ENCODE data around the gene COX6A2.

The COX6A2 gene

DNA sequence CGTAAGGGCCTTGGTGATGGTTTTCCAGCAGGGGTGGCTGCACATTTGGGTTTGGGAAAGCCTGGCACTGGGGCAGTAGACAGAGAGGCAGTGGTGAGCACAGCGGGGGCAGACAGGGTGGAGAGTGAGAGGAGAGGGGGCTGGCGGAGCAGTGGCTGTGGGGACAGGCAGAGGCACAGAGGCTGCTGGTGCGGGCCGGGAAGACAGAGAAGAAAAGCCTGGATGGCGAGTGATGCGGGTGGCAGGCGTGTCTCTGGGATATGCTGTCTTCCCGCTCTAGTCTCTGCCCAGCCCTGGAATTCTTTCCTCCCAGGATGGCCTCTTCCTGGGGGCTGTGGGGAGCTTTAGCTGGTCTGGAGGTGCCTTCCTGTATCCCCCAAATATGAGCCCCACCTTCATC is 18.1 kb downstream of the COX6A2 start:
- no peaks in the 10 kb centered on the region for H3K27me3 ChIP-seq (replicated peaks; ENCODE audit: control insufficient read depth, insufficient read depth, low read length, poor library complexity, severe bottlenecking)
- H3K9me3 ChIP-seq (ENCODE audit: control insufficient read depth, low read length) = no peaks in the 10 kb centered on the region
- no peak overlapping the region for H3K27ac ChIP-seq (ENCODE audit: insufficient read depth, low read length, poor library complexity, severe bottlenecking)
- no peak for DNase-seq
- H3K4me1 ChIP-seq (ENCODE audit: control insufficient read depth, insufficient read depth, low read length, poor library complexity, severe bottlenecking) = no peaks in the 10 kb centered on the region
- H3K4me3 ChIP-seq (ENCODE audit: insufficient read depth, low read depth, low read length, poor library complexity, severe bottlenecking) = no peak overlapping the region
- no peaks in the 10 kb centered on the region for H3K36me3 ChIP-seq (ENCODE audit: control insufficient read depth, insufficient read depth, low read length)

DNA sequence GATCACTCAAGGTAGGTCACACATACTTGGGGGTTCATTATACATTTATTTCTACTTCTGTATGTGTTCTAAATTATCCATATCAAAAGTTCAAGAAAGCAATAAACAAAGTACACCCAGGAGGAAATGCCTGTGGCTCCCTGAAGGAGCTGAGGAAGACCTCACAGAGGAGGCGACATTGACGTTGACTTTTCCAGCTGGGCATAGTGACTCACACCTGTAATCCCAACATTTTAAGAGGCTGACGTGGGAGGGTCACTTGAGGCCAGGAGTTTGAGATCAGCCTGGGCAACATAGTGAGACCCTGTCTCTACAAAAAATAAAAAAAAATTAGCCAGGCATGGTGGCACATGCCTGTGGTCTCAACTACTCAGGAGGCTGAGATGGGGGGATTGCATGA is 18.7 kb downstream of the COX6A2 start:
- Histone ChIP-seq H3K27me3 (replicated peaks; ENCODE audit: control insufficient read depth, insufficient read depth, low read length, poor library complexity, severe bottlenecking) (no peaks in the 10 kb centered on the region), H3K27ac (ENCODE audit: insufficient read depth, low read length, poor library complexity, severe bottlenecking) (no peak overlapping the region), H3K4me3 (ENCODE audit: insufficient read depth, low read depth, low read length, poor library complexity, severe bottlenecking) (no peak overlapping the region), H3K9me3 (ENCODE audit: control insufficient read depth, low read length) (no peaks in the 10 kb centered on the region), H3K4me1 (ENCODE audit: control insufficient read depth, insufficient read depth, low read length, poor library complexity, severe bottlenecking) (no peaks in the 10 kb centered on the region), H3K36me3 (ENCODE audit: control insufficient read depth, insufficient read depth, low read length) (no peaks in the 10 kb centered on the region)
- no peak for DNase-seq

DNA sequence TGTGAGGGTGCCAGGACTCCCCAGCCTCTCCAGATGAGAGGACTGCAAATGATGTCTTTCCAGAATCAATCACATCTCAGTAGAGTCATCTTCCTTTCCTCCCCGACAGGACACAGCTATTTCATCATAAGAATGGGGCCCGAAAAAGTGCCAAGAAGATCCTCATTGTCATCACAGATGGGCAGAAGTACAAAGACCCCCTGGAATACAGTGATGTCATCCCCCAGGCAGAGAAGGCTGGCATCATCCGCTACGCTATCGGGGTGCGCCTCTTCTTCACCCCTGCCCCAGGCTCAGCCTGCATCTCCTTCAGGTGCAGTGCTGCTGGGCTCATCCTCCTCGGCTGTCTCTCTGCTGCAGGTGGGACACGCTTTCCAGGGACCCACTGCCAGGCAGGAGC is 20.8 kb downstream of the COX6A2 start:
- H3K36me3 ChIP-seq (ENCODE audit: control insufficient read depth, insufficient read depth, low read length) = no peaks in the 10 kb centered on the region
- no peaks in the 10 kb centered on the region for H3K9me3 ChIP-seq (ENCODE audit: control insufficient read depth, low read length)
- no peaks in the 10 kb centered on the region for H3K4me1 ChIP-seq (ENCODE audit: control insufficient read depth, insufficient read depth, low read length, poor library complexity, severe bottlenecking)
- no peaks in the 10 kb centered on the region for H3K27me3 ChIP-seq (replicated peaks; ENCODE audit: control insufficient read depth, insufficient read depth, low read length, poor library complexity, severe bottlenecking)
- no peak overlapping the region for H3K4me3 ChIP-seq (ENCODE audit: insufficient read depth, low read depth, low read length, poor library complexity, severe bottlenecking)
- H3K27ac ChIP-seq (ENCODE audit: insufficient read depth, low read length, poor library complexity, severe bottlenecking) = no peak overlapping the region
- DNase-seq = no peak

- no peak for DNase-seq
- no peaks in the 10 kb centered on the region for H3K36me3 ChIP-seq (ENCODE audit: control insufficient read depth, insufficient read depth, low read length)
- H3K9me3 ChIP-seq (ENCODE audit: control insufficient read depth, low read length) = no peaks in the 10 kb centered on the region
- no peak overlapping the region for H3K27ac ChIP-seq (ENCODE audit: insufficient read depth, low read length, poor library complexity, severe bottlenecking)
- H3K27me3 ChIP-seq (replicated peaks; ENCODE audit: control insufficient read depth, insufficient read depth, low read length, poor library complexity, severe bottlenecking) = no peaks in the 10 kb centered on the region
- H3K4me3 ChIP-seq (ENCODE audit: insufficient read depth, low read depth, low read length, poor library complexity, severe bottlenecking) = no peak overlapping the region
- H3K4me1 ChIP-seq (ENCODE audit: control insufficient read depth, insufficient read depth, low read length, poor library complexity, severe bottlenecking) = no peaks in the 10 kb centered on the region
These were observed 23.7 kb downstream of the COX6A2 start for GRCh38 chr16:31404353-31405064.

GRCh38 chr16:31403590-31404352 is 24.4 kb downstream of the COX6A2 start:
- H3K4me3 ChIP-seq (ENCODE audit: insufficient read depth, low read depth, low read length, poor library complexity, severe bottlenecking) = no peak overlapping the region
- no peaks in the 10 kb centered on the region for H3K27me3 ChIP-seq (replicated peaks; ENCODE audit: control insufficient read depth, insufficient read depth, low read length, poor library complexity, severe bottlenecking)
- H3K27ac ChIP-seq (ENCODE audit: insufficient read depth, low read length, poor library complexity, severe bottlenecking) = no peak overlapping the region
- no peak for DNase-seq
- no peaks in the 10 kb centered on the region for H3K36me3 ChIP-seq (ENCODE audit: control insufficient read depth, insufficient read depth, low read length)
- no peaks in the 10 kb centered on the region for H3K9me3 ChIP-seq (ENCODE audit: control insufficient read depth, low read length)
- H3K4me1 ChIP-seq (ENCODE audit: control insufficient read depth, insufficient read depth, low read length, poor library complexity, severe bottlenecking) = no peaks in the 10 kb centered on the region

- H3K9me3 ChIP-seq (ENCODE audit: control insufficient read depth, low read length) = no peaks in the 10 kb centered on the region
- no peaks in the 10 kb centered on the region for H3K4me1 ChIP-seq (ENCODE audit: control insufficient read depth, insufficient read depth, low read length, poor library complexity, severe bottlenecking)
- no peak overlapping the region for H3K27ac ChIP-seq (ENCODE audit: insufficient read depth, low read length, poor library complexity, severe bottlenecking)
- no peaks in the 10 kb centered on the region for H3K27me3 ChIP-seq (replicated peaks; ENCODE audit: control insufficient read depth, insufficient read depth, low read length, poor library complexity, severe bottlenecking)
- no peaks in the 10 kb centered on the region for H3K36me3 ChIP-seq (ENCODE audit: control insufficient read depth, insufficient read depth, low read length)
- no peak overlapping the region for H3K4me3 ChIP-seq (ENCODE audit: insufficient read depth, low read depth, low read length, poor library complexity, severe bottlenecking)
- no peak for DNase-seq
These were observed 25.5 kb downstream of the COX6A2 start for GRCh38 chr16:31402687-31403086.

DNA sequence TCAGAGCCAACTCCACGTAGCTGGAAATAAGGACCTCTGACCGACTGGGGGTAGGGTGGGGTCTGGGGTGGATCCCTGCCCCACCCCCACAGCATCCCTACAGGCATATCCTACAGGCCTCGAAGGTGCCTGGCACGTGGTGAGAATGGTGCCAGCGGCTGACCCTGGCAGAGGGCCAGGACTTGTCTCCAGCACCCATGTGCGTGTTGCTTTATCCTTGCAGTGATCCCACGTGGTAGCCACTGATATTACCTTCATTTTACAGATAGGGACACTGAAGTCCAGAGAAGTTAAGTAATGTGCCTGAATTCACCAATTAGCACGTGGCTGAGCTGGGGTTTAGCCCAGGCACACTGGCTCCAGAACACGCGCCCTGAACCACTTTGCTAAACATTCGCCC is 26.7 kb downstream of the COX6A2 start:
- DNase-seq = no peak
- no peaks in the 10 kb centered on the region for H3K4me1 ChIP-seq (ENCODE audit: control insufficient read depth, insufficient read depth, low read length, poor library complexity, severe bottlenecking)
- no peaks in the 10 kb centered on the region for H3K36me3 ChIP-seq (ENCODE audit: control insufficient read depth, insufficient read depth, low read length)
- H3K27me3 ChIP-seq (replicated peaks; ENCODE audit: control insufficient read depth, insufficient read depth, low read length, poor library complexity, severe bottlenecking) = no peaks in the 10 kb centered on the region
- H3K27ac ChIP-seq (ENCODE audit: insufficient read depth, low read length, poor library complexity, severe bottlenecking) = no peak overlapping the region
- H3K9me3 ChIP-seq (ENCODE audit: control insufficient read depth, low read length) = no peaks in the 10 kb centered on the region
- no peak overlapping the region for H3K4me3 ChIP-seq (ENCODE audit: insufficient read depth, low read depth, low read length, poor library complexity, severe bottlenecking)

DNA sequence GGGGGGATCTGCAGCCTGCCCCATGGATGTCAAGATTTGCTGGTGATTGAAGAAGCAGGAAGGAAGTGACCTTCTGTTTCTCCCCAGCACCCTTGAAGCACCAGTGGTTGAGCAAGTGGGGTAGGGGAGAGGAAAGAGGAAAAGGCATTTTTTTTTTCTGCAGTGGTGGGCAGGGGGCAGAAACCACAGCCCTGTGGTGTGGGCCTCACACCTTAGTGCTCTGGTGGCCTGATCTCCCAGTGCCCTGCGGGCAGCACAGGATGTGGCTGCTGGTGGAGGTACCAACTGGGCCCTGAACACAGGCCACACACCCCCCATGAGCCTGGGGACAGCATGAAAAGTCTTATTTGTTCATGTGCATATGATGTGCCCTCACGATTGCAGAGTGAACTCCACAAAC is 28.0 kb downstream of the COX6A2 start:
- Histone ChIP-seq H3K27me3 (replicated peaks; ENCODE audit: control insufficient read depth, insufficient read depth, low read length, poor library complexity, severe bottlenecking) (no peaks in the 10 kb centered on the region), H3K9me3 (ENCODE audit: control insufficient read depth, low read length) (no peaks in the 10 kb centered on the region), H3K36me3 (ENCODE audit: control insufficient read depth, insufficient read depth, low read length) (no peaks in the 10 kb centered on the region), H3K4me3 (ENCODE audit: insufficient read depth, low read depth, low read length, poor library complexity, severe bottlenecking) (no peak overlapping the region), H3K4me1 (ENCODE audit: control insufficient read depth, insufficient read depth, low read length, poor library complexity, severe bottlenecking) (no peaks in the 10 kb centered on the region), H3K27ac (ENCODE audit: insufficient read depth, low read length, poor library complexity, severe bottlenecking) (no peak overlapping the region)
- no peak for DNase-seq

DNA sequence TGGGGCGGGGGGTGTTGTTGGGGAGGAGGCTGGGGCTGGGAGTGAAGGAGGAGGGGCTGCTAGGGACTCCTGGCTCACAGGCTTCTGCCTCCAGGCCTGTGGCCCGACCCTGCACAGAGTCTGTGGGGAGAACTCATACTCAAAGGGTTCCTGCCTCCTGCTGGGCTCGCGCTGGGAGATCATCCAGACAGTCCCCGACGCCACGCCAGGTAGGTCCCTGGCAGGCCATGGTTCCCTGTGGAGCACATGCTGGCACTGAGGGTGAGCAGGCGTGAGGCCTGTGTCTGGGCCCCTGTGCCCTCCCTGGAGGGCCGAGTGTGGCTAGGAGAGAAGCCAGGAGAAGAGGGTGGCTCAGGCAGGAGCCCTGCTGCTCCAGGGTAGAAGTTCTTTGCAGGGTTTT is 30.5 kb downstream of the COX6A2 start:
- no peak overlapping the region for H3K4me3 ChIP-seq (ENCODE audit: insufficient read depth, low read depth, low read length, poor library complexity, severe bottlenecking)
- DNase-seq = no peak
- no peaks in the 10 kb centered on the region for H3K27me3 ChIP-seq (replicated peaks; ENCODE audit: control insufficient read depth, insufficient read depth, low read length, poor library complexity, severe bottlenecking)
- H3K4me1 ChIP-seq (ENCODE audit: control insufficient read depth, insufficient read depth, low read length, poor library complexity, severe bottlenecking) = no peaks in the 10 kb centered on the region
- H3K27ac ChIP-seq (ENCODE audit: insufficient read depth, low read length, poor library complexity, severe bottlenecking) = no peak overlapping the region
- H3K36me3 ChIP-seq (ENCODE audit: control insufficient read depth, insufficient read depth, low read length) = no peaks in the 10 kb centered on the region
- H3K9me3 ChIP-seq (ENCODE audit: control insufficient read depth, low read length) = no peaks in the 10 kb centered on the region

DNA sequence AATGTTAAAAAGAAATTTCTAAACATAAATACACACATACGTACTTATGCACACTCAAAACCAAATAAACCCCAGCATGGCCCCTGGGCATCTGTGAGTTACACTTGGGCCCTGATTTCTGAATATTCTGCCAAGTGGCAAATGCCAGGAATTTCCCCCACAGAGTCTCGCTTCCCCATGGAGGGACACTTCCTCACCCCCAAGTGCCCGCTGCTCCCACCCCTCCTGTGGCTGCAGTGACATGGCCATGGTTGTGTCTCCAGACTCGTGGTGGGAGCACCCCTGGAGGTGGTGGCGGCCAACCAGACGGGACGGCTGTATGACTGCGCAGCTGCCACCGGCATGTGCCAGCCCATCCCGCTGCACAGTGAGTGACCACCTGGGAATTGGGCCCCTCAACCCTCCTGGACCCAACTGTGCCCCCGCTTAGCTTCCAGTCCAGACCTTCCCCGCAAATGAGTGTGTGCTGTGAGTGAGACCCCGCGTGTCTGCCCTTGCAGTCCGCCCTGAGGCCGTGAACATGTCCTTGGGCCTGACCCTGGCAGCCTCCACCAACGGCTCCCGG is 31.0 kb downstream of the COX6A2 start:
- Histone ChIP-seq H3K4me1 (ENCODE audit: control insufficient read depth, insufficient read depth, low read length, poor library complexity, severe bottlenecking) (no peaks in the 10 kb centered on the region), H3K27ac (ENCODE audit: insufficient read depth, low read length, poor library complexity, severe bottlenecking) (no peak overlapping the region), H3K36me3 (ENCODE audit: control insufficient read depth, insufficient read depth, low read length) (no peaks in the 10 kb centered on the region), H3K9me3 (ENCODE audit: control insufficient read depth, low read length) (no peaks in the 10 kb centered on the region), H3K4me3 (ENCODE audit: insufficient read depth, low read depth, low read length, poor library complexity, severe bottlenecking) (no peak overlapping the region), H3K27me3 (replicated peaks; ENCODE audit: control insufficient read depth, insufficient read depth, low read length, poor library complexity, severe bottlenecking) (no peaks in the 10 kb centered on the region)
- DNase-seq = no peak
